Stimulated activated CD8-positive, alpha-beta memory T cell treated with anti-CD3 and anti-CD28 coated beads, Interleukin-4, amount 100 ng/mL, for 1 hour (primary cell): Measurements from ENCODE around the gene WDR76.
A peak's percentile ranks its signal among the peaks of the same experiment; 100 is the strongest.
"Not testable (repeated sequence)": the region's sequence is repeated elsewhere in the genome, so short reads cannot be mapped to it uniquely, and the experiment has no call there.

Experiments
- DNase-seq, 2 donors: peaks; one replicate each; pipeline ENCODE4 v3.0.0-alpha.2; 2020; ENCODE audit warnings: low read depth in 2 of 2, low spot score in 1 of 2

Gene WDR76

GRCh38 chr15:43815064-43815463, 11.7 kb upstream of the WDR76 start:
- not testable (repeated sequence) for DNase-seq

GRCh38 chr15:43821505-43821904, 5.3 kb upstream of the WDR76 start:
- DNase-seq = no peak

- DNase-seq = peak; percentile 80 to 85
These were observed 2.2 kb upstream of the WDR76 start, which contains the start of gene MFAP1 for GRCh38 chr15:43824302-43825246. Gene MFAP1, minus strand, starts transcription at chr15:43824690. Its CDS starts 121 bp downstream, at chr15:43824569.

GRCh38 chr15:43825305-43825704, 1.5 kb upstream of the WDR76 start:
- not testable (repeated sequence) for DNase-seq

GRCh38 chr15:43826029-43826507, 734 bp upstream of the WDR76 start:
- no peak for DNase-seq

GRCh38 chr15:43828061-43828657, 1.4 kb downstream of the WDR76 start:
- no peak for DNase-seq

- DNase-seq = not testable (repeated sequence)
These were observed 3.2 kb downstream of the WDR76 start for GRCh38 chr15:43829951-43830540.

- not testable (repeated sequence) for DNase-seq
These were observed 4.0 kb downstream of the WDR76 start for GRCh38 chr15:43830691-43831275.

- DNase-seq = not testable (repeated sequence)
These were observed 4.8 kb downstream of the WDR76 start for GRCh38 chr15:43831519-43832052.

- not testable (repeated sequence) for DNase-seq
These were observed 5.7 kb downstream of the WDR76 start for GRCh38 chr15:43832485-43832884.

GRCh38 chr15:43845421-43845820, 18.6 kb downstream of the WDR76 start:
- DNase-seq = no peak

- DNase-seq = no peak
These were observed 24.4 kb downstream of the WDR76 start for GRCh38 chr15:43851251-43851650.

GRCh38 chr15:43852607-43853006, 25.8 kb downstream of the WDR76 start:
- no peak for DNase-seq

- no peak for DNase-seq
These were observed 28.0 kb downstream of the WDR76 start for GRCh38 chr15:43854801-43855200.

GRCh38 chr15:43859546-43859945, 32.7 kb downstream of the WDR76 start:
- DNase-seq = no peak

GRCh38 chr15:43866636-43867035, 39.8 kb downstream of the WDR76 start:
- not testable (repeated sequence) for DNase-seq

- no peak for DNase-seq
These were observed 40.3 kb downstream of the WDR76 start for GRCh38 chr15:43867096-43867495.

- DNase-seq = no peak
These were observed 41.6 kb downstream of the WDR76 start for GRCh38 chr15:43868406-43868805.

- no peak for DNase-seq
These were observed 45.0 kb downstream of the WDR76 start for GRCh38 chr15:43871835-43872234.

- no peak for DNase-seq
These were observed 45.7 kb downstream of the WDR76 start for GRCh38 chr15:43872416-43873020.

GRCh38 chr15:43873651-43874050, 46.8 kb downstream of the WDR76 start:
- DNase-seq = no peak
